ENCODE results near the gene CAMSAP1.

The CAMSAP1 gene

DNA sequence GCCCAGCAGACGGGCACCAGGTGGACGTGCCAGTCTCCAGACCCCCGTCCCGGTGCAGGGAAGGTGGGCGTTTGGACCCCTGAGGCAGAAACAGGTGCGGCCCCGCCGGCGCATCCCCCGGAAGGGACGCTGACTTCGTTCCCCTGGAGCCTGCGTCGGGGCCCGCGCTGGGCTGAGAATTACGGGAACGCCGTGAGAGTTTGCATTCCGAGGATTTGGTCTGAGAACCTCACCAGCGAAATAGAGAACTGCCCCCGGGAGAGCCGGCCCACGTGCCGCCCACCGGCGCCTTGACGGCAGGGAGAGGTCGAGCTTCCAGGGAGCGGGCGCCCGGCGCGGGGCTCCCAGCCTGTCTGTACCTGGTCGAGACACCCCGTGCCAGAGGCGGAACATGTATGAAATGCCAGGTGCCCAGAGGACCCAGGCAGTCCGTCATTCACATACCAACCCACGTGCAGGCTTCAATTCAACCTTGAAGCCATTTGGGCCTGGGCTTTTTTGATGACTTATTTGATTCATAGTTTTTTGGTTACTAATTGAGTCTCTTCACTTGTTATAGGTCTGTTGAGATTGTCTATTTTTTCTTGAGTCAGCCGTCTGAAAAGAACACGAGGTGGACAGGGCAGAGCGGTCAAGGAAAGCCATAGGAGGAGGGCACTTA lies 877 bp upstream of the CAMSAP1 start:
- peak; percentile 19 for ATAC-seq
- TF ChIP-seq ZFP3 (CRISPR knock-in tag; IDR thresholded peaks at IDR 0.05): 0 out of 2 replicates have a peak, but pooled peaks have one; percentile 55
- no peak for TF ChIP-seq BACH2 (CRISPR knock-in tag; IDR thresholded peaks at IDR 0.05; ENCODE audit: borderline replicate concordance)

DNA sequence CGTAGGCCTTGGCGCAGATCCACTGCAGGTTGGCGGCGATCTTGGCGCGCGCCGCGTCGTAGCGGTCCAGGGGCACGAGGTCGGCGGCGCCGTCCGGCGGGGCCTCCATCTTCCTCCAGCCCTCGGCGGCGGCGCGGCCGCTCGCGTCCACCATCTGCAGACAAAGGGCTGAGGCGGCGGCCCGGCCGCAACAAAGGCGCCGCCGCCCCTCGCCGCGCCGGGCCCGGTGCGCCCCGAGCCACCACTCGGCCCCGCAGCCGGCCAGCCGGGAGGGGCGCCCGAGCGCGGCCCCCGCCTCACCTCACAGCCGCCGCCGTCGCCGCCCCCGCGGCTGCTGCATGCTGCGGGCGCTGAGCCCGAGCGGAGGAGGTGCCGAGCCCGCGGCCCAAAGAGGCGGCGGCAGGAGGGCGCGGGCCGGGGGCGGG lies 328 bp downstream of the CAMSAP1 start:
- ATAC-seq: no peak
- TF ChIP-seq ISL1 (CRISPR knock-in tag; IDR thresholded peaks at IDR 0.05): no peak
- no peak for TF ChIP-seq ZFP30 (CRISPR knock-in tag; IDR thresholded peaks at IDR 0.05)
- no peak for TF ChIP-seq PATZ1 (CRISPR knock-in tag; IDR thresholded peaks at IDR 0.05; ENCODE audit: borderline replicate concordance)
- no peak for TF ChIP-seq CSDC2 (CRISPR knock-in tag; IDR thresholded peaks at IDR 0.05)
- TF ChIP-seq, protein P1, sequence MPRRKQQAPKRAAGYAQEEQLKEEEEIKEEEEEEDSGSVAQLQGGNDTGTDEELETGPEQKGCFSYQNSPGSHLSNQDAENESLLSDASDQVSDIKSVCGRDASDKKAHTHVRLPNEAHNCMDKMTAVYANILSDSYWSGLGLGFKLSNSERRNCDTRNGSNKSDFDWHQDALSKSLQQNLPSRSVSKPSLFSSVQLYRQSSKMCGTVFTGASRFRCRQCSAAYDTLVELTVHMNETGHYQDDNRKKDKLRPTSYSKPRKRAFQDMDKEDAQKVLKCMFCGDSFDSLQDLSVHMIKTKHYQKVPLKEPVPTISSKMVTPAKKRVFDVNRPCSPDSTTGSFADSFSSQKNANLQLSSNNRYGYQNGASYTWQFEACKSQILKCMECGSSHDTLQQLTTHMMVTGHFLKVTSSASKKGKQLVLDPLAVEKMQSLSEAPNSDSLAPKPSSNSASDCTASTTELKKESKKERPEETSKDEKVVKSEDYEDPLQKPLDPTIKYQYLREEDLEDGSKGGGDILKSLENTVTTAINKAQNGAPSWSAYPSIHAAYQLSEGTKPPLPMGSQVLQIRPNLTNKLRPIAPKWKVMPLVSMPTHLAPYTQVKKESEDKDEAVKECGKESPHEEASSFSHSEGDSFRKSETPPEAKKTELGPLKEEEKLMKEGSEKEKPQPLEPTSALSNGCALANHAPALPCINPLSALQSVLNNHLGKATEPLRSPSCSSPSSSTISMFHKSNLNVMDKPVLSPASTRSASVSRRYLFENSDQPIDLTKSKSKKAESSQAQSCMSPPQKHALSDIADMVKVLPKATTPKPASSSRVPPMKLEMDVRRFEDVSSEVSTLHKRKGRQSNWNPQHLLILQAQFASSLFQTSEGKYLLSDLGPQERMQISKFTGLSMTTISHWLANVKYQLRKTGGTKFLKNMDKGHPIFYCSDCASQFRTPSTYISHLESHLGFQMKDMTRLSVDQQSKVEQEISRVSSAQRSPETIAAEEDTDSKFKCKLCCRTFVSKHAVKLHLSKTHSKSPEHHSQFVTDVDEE (CRISPR knock-in tag; IDR thresholded peaks at IDR 0.05): no peak
- TF ChIP-seq SNAI2 (CRISPR knock-in tag; IDR thresholded peaks at IDR 0.05): no peak
- no peak for TF ChIP-seq ZNF565 (CRISPR knock-in tag; conservative IDR thresholded peaks at IDR 0.05; ENCODE audit: low read depth)
- no peak for TF ChIP-seq GLIS3 (CRISPR knock-in tag; IDR thresholded peaks at IDR 0.05)
- no peak for TF ChIP-seq ESRRG (CRISPR knock-in tag; IDR thresholded peaks at IDR 0.05)
- TF ChIP-seq ZNF70 (CRISPR knock-in tag; IDR thresholded peaks at IDR 0.05): no peak
- TF ChIP-seq PPARA (CRISPR knock-in tag; IDR thresholded peaks at IDR 0.05; ENCODE audit: borderline replicate concordance): no peak
- no peak for TF ChIP-seq OSR1 (CRISPR knock-in tag; IDR thresholded peaks at IDR 0.05)
- TF ChIP-seq, protein P2, sequence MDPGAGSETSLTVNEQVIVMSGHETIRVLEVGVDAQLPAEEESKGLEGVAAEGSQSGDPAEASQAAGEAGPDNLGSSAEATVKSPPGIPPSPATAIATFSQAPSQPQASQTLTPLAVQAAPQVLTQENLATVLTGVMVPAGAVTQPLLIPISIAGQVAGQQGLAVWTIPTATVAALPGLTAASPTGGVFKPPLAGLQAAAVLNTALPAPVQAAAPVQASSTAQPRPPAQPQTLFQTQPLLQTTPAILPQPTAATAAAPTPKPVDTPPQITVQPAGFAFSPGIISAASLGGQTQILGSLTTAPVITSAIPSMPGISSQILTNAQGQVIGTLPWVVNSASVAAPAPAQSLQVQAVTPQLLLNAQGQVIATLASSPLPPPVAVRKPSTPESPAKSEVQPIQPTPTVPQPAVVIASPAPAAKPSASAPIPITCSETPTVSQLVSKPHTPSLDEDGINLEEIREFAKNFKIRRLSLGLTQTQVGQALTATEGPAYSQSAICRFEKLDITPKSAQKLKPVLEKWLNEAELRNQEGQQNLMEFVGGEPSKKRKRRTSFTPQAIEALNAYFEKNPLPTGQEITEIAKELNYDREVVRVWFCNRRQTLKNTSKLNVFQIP (CRISPR knock-in tag; IDR thresholded peaks at IDR 0.05; ENCODE audit: borderline replicate concordance, low read depth): no peak

DNA sequence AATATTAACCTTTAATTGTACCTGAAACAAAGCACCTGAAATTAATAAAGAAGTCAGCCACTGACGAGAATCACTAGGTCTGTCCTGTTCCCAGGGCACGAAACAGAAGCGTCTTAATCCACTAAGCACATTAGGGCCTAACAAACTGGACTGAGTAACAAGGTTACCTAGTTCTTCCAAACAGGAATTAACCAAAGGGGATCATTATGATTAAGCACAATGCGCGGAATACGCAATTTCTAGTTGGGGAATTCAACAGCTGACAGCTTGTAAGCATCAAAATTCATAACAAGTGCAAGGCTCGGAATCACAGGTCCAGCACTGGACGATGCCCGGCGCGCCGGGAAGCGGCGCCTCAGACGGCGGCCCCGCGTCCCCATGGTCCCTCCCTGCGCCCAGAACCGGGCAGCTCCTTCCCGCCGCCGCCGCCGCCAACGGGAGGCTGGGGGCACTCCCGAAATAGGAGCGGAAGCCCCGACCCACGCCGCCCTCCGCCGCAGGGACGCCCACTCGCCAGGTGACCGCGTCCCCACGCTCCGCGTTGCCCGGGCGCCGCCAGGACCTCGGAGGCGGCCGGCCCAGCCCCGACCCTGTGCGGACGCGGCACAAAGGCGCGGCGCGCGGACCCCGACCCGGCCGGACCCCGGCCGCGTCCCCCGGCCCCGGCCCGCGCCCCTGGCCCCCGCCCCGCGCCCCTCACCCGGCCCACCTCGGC lies 898 bp downstream of the CAMSAP1 start:
- TF ChIP-seq ESRRG (CRISPR knock-in tag; IDR thresholded peaks at IDR 0.05): no peak
- TF ChIP-seq, protein P2 (CRISPR knock-in tag; IDR thresholded peaks at IDR 0.05; ENCODE audit: borderline replicate concordance, low read depth): no peak
- no peak for TF ChIP-seq TCF4 (CRISPR knock-in tag; IDR thresholded peaks at IDR 0.05; ENCODE audit: borderline replicate concordance)
- no peak for TF ChIP-seq OSR1 (CRISPR knock-in tag; IDR thresholded peaks at IDR 0.05)
- TF ChIP-seq ARNTL (CRISPR knock-in tag; IDR thresholded peaks at IDR 0.05; ENCODE audit: borderline replicate concordance, low read depth): no peak
- TF ChIP-seq PATZ1 (CRISPR knock-in tag; IDR thresholded peaks at IDR 0.05; ENCODE audit: borderline replicate concordance): no peak
- TF ChIP-seq CSDC2 (CRISPR knock-in tag; IDR thresholded peaks at IDR 0.05): no peak
- TF ChIP-seq SNAI2 (CRISPR knock-in tag; IDR thresholded peaks at IDR 0.05): no peak
- no peak for TF ChIP-seq RARB (CRISPR knock-in tag; IDR thresholded peaks at IDR 0.05)
- TF ChIP-seq, protein P1 (CRISPR knock-in tag; IDR thresholded peaks at IDR 0.05): no peak
- TF ChIP-seq ZNF565 (CRISPR knock-in tag; conservative IDR thresholded peaks at IDR 0.05; ENCODE audit: low read depth): no peak
- ATAC-seq: peak; percentile 50

All from SK-N-SH treated with all-trans-retinoic acid at 6 μM for 48 hours (cell line).